Cardiac fibroblast (primary cell): ENCODE measurements around the gene CLCN5.

Source experiments
- DNase-seq, 2 donors: peaks; one replicate each; pipeline versions ENCODE4 v3.0.0 to v3.0.0-alpha.2; 2010; ENCODE audit warnings: low read depth in 2 of 2
- H3K4me3 ChIP-seq, 2 donors: replicated peaks in 1 of 2; 1 replicate in 1 of 2; 2 replicates in 1 of 2; pipeline ENCODE4 v1.5.1; 2011; ENCODE audit warnings: low read depth in 2 of 2, low read length in 2 of 2, mild to moderate bottlenecking in 2 of 2, moderate library complexity in 1 of 2
- CTCF ChIP-seq: IDR thresholded peaks from one replicate; pipeline ENCODE4 v1.5.1; 2011; ENCODE audit warnings: low read depth, mild to moderate bottlenecking, low read length, inconsistent platforms

The CLCN5 gene

DNA sequence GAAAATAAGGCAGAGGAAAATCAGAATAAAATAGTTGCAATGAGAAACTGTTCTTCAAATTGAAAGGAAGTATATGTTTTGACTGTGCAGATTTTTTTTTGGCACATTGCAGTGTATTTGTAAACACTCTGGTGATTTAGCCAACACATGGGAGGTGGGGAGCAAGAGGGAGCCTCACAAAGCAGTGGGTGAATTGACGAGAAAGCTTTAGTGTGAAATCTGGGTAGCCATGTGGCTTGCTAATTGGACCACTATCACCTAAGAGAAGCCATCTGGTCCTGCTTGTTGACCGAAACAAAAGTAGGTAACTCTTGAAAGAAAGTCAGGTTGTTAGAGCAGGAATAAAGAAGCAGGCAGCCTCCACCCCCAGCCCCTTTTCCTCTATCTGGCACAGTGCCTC lies 10.4 kb downstream of the CLCN5 start:
- no peak for TF ChIP-seq CTCF
- no peak for DNase-seq
- H3K4me3 ChIP-seq, result no peak overlapping the region

DNA sequence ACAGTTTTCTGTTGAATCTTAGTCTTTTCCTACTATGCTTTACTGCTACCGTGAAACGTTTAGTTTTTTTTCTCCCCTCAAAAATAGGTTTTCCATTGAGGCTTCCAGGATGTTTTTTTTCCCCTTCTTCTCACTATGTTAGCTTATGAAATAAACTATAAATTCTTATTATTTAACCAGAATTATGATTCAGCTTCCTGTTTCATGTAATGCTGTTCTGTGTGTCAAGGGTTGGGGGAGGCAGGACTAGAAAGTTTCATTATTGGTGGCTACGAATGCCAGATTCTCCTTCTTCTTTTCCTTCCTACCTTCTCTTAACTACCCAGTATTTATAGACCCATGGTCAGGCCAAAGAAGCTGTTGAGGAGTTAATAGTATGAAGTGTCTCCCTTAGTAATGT lies 11.8 kb downstream of the CLCN5 start:
- H3K4me3 ChIP-seq, result no peak overlapping the region
- no peak for TF ChIP-seq CTCF
- DNase-seq, result peak; percentile 27 to 30

GRCh38 chrX:49934729-49935128 lies 12.3 kb downstream of the CLCN5 start:
- DNase-seq, result no peak
- no peak for TF ChIP-seq CTCF
- H3K4me3 ChIP-seq, result no peak overlapping the region

GRCh38 chrX:49947781-49948180 lies 25.4 kb downstream of the CLCN5 start:
- no peak for DNase-seq

GRCh38 chrX:49949961-49950360 lies 27.6 kb downstream of the CLCN5 start:
- no peak for DNase-seq
- TF ChIP-seq CTCF, result no peak
- no peak overlapping the region for H3K4me3 ChIP-seq

More at GRCh38 chrX:49947781-49948180, 25.4 kb downstream of the CLCN5 start:
- no peak overlapping the region for H3K4me3 ChIP-seq
- TF ChIP-seq CTCF, result no peak

DNA sequence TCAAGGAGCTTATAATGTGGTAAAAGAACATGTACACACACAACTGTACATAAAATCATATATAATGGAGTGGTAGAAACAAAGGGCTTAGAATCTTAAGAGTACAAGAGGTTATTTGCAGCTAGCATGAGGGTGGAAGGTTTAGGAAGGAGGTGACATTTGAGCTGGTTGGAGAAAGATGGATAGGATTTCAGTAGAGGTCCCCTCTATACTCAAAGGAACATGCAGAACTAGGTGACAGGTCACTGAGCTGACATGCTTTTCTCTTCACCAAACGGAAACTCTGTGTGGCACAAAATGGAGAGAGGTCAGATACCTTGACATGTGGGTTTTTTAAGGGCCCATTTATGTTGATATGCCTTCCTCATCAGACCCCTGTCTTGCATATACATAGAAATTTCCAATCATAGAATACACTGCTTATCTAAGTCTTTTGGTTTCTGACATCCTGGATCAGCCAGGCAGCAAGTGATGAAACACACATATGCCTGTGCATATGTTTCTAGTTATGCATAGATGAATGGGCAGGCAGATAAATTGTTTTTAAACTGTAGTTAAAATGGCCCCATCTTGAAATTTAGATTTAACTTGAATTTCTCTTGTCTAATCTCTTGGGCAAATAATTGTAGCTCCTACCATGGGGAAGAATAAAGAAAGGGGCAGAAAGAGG lies 29.3 kb downstream of the CLCN5 start:
- DNase-seq, result no peak
- H3K4me3 ChIP-seq, result no peak overlapping the region
- TF ChIP-seq CTCF, result no peak

GRCh38 chrX:49956313-49956712 lies 33.9 kb downstream of the CLCN5 start:
- no peak for DNase-seq
- no peak overlapping the region for H3K4me3 ChIP-seq
- no peak for TF ChIP-seq CTCF
